ENCODE results near the gene OBSCN.
"Not testable (repeated sequence)": the region's sequence is repeated elsewhere in the genome, so short reads cannot be mapped to it uniquely, and the experiment has no call there.

OBSCN gene

DNA sequence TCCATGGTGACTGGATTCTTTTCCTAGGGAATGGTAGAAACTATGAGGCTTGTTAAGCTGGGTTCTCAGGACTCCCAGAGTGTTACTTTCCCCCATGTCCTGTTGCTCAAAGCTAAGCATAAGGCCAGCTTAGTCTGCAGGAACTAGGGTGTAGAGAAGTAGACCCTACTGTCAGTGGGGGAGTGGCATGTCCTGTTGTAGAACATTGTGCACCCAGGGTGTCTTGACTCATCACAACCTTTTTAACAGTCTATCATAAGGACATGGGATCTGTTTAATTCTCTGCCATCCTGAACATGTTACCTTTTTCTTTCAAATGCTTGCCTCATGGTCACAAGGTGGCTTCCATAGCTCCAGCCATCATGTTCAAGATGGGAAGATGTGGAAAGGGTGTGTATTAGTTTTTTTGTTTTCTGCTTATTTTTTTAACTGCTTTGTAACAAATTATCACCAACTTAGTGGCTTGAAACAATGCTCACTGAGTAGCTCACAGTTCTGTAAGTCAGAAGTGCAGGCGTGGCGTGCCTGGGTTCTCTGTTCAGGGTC lies 17.4 kb downstream of the OBSCN start:
- no peak overlapping the region for H3K4me3 ChIP-seq (replicated peaks; ENCODE audit: low read depth, low read length)
- TF ChIP-seq, protein P1, sequence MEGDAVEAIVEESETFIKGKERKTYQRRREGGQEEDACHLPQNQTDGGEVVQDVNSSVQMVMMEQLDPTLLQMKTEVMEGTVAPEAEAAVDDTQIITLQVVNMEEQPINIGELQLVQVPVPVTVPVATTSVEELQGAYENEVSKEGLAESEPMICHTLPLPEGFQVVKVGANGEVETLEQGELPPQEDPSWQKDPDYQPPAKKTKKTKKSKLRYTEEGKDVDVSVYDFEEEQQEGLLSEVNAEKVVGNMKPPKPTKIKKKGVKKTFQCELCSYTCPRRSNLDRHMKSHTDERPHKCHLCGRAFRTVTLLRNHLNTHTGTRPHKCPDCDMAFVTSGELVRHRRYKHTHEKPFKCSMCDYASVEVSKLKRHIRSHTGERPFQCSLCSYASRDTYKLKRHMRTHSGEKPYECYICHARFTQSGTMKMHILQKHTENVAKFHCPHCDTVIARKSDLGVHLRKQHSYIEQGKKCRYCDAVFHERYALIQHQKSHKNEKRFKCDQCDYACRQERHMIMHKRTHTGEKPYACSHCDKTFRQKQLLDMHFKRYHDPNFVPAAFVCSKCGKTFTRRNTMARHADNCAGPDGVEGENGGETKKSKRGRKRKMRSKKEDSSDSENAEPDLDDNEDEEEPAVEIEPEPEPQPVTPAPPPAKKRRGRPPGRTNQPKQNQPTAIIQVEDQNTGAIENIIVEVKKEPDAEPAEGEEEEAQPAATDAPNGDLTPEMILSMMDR (IDR thresholded peaks at IDR 0.05; ENCODE audit: low read length, missing control alignments) = no peak
- no peak for DNase-seq (ENCODE audit: low read depth)

DNA sequence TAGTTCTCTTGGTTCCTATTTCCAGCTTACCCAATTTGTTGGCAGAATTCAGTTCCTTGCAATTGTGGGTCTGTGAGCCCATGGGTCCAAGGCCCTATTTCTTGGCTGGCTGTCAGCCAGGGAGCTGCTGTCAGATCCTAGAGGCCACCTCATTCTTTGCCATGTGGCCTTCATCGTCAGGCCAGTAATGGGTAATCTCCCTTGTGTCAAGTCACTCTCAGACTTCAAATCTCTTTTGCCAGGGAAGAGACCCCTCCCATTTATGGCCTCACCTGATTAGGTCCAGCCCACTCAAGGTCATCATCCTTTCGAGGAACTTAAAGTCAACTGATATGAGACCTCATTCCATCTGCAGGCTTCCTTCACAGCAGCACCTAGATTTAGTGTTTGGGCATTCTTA lies 17.9 kb downstream of the OBSCN start:
- H3K4me3 ChIP-seq (replicated peaks; ENCODE audit: low read depth, low read length) = no peak overlapping the region
- no peak for DNase-seq (ENCODE audit: low read depth)
- TF ChIP-seq, protein P1 (IDR thresholded peaks at IDR 0.05; ENCODE audit: low read length, missing control alignments) = no peak

DNA sequence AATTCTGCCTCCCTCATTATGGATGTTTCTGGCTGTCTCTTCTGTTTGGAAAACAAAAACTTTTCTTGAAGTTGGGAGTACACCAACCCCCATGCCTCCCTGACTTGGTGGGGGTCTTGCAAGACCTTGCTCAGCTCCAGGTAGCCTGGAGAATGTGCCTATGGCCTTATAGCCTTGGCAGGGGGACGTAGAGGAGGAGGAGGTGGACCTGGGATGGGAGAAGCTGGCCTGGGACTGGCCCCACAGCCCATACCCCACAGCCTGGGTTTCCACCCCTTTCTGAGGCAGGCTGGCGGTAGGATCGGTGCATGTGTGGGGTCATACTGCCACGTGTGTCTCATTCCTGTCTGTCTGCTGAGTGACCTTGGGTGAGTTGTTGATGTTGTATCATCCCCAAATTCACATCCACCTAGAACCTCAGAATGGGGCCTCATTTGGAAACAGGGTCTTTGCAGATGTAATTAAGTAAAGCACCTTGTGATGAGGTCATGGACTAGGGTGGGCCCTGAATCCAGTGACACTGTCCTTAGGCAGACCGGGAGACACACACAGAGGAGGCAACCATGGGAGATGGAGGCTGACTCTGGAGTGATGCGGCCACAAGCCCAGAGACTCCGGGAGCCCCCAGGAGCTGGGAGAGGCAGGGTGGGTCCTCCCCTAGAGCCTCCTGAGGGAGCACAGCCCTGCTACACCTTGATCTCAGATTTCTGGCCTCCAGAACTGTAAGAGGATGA lies 18.5 kb downstream of the OBSCN start:
- no peak for DNase-seq (ENCODE audit: low read depth)
- TF ChIP-seq, protein P1 (IDR thresholded peaks at IDR 0.05; ENCODE audit: low read length, missing control alignments) = no peak
- H3K4me3 ChIP-seq (replicated peaks; ENCODE audit: low read depth, low read length) = no peak overlapping the region

- TF ChIP-seq, protein P1 (IDR thresholded peaks at IDR 0.05; ENCODE audit: low read length, missing control alignments) = peak; percentile 32
- no peak overlapping the region for H3K4me3 ChIP-seq (replicated peaks; ENCODE audit: low read depth, low read length)
- peak; percentile 16 for DNase-seq (ENCODE audit: low read depth)
Measured at GRCh38 chr1:228226956-228227791, 19.3 kb downstream of the OBSCN start.

- not testable (repeated sequence) for H3K4me3 ChIP-seq (replicated peaks; ENCODE audit: low read depth, low read length); DNase-seq (ENCODE audit: low read depth)
Measured at GRCh38 chr1:228228147-228228546, 20.3 kb downstream of the OBSCN start.

GRCh38 chr1:228228601-228229074 lies 20.8 kb downstream of the OBSCN start:
- DNase-seq (ENCODE audit: low read depth) = peak; percentile 36
- no peak overlapping the region for H3K4me3 ChIP-seq (replicated peaks; ENCODE audit: low read depth, low read length)
- TF ChIP-seq, protein P1 (IDR thresholded peaks at IDR 0.05; ENCODE audit: low read length, missing control alignments) = no peak

GRCh38 chr1:228231189-228231588 lies 23.3 kb downstream of the OBSCN start:
- TF ChIP-seq, protein P1 (IDR thresholded peaks at IDR 0.05; ENCODE audit: low read length, missing control alignments) = no peak
- H3K4me3 ChIP-seq (replicated peaks; ENCODE audit: low read depth, low read length) = no peak overlapping the region
- no peak for DNase-seq (ENCODE audit: low read depth)
